Activated naive CD8-positive, alpha-beta T cell treated with anti-CD3 and anti-CD28 coated beads, Interleukin-2, amount 50 U/mL, for 24 hours (primary cell): Measurements from ENCODE around the gene DENND1A.

Experiments
- ATAC-seq: fragments of 150-1000 bp; cut with Tn5 transposase; one replicate; pipeline ENCODE4 v1.10.0; 2021
- DNase-seq: peaks from one replicate; pipeline ENCODE4 v3.0.0; 2021
- H3K27ac Mint-ChIP-seq: one replicate; pipeline ENCODE4 v1.8.0; 2021; ENCODE audit warnings: mild to moderate bottlenecking, mixed read lengths
- H3K27me3 Mint-ChIP-seq: one replicate; pipeline ENCODE4 v1.8.0; 2021; ENCODE audit warnings: mixed read lengths
- H3K36me3 Mint-ChIP-seq: one replicate; pipeline ENCODE4 v1.8.0; 2021; ENCODE audit warnings: low read depth, mixed read lengths
- H3K4me1 Mint-ChIP-seq: one replicate; pipeline ENCODE4 v1.8.0; 2021; ENCODE audit warnings: mixed read lengths
- H3K4me3 Mint-ChIP-seq: one replicate; pipeline ENCODE4 v1.8.0; 2021; ENCODE audit warnings: mild to moderate bottlenecking, moderate library complexity, mixed read lengths
- H3K9me3 Mint-ChIP-seq: one replicate; pipeline ENCODE4 v1.8.0; 2021; ENCODE audit warnings: mixed read lengths

DENND1A gene

GRCh38 chr9:123691765-123692303 lies 238.1 kb downstream of the DENND1A start:
- H3K36me3 Mint-ChIP-seq: peaks cover 3% of the 10 kb centered on the region
- no peak for DNase-seq
- ATAC-seq: no peak
- no peaks in the 10 kb centered on the region for H3K27me3 Mint-ChIP-seq
- H3K4me3 Mint-ChIP-seq: no peak overlapping the region
- H3K9me3 Mint-ChIP-seq: no peaks in the 10 kb centered on the region
- peaks cover 18% of the 10 kb centered on the region for H3K4me1 Mint-ChIP-seq
- no peak overlapping the region for H3K27ac Mint-ChIP-seq

- Mint-ChIP-seq H3K27ac (no peak overlapping the region), H3K4me1 (peaks cover 37% of the 10 kb centered on the region), H3K4me3 (no peak overlapping the region), H3K27me3 (no peaks in the 10 kb centered on the region), H3K9me3 (no peaks in the 10 kb centered on the region), H3K36me3 (peaks cover 3% of the 10 kb centered on the region)
- ATAC-seq (no peak), DNase-seq (no peak)
These were observed 240.1 kb downstream of the DENND1A start for GRCh38 chr9:123689701-123690428.

DNA sequence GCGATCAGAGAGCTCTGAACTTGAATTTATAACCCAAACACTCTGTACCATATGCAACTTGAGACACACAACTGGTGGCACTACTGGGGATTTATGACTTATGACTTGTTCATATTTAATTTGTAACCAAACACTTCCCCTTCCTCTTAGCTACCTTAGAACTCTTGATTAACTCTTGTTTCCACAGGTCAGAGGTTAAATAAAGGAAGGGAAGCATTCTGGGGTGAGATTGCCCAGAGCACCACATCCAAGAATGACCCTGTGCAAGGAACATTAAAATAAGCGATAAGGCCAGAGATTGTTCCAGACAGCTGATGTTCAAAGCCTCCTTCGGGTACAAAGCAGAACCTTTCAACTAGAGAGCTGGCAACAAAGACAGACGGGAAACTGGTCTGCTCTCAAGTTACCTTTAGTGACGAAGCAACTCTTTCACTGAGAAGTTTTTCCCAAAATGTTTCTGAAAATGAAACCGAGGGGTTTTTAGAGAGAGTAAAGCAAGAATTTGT lies 242.6 kb downstream of the DENND1A start:
- Mint-ChIP-seq H3K27ac (peak overlapping the region; percentile 60), H3K9me3 (no peaks in the 10 kb centered on the region), H3K27me3 (no peaks in the 10 kb centered on the region), H3K36me3 (peaks cover 11% of the 10 kb centered on the region), H3K4me3 (no peak overlapping the region), H3K4me1 (peaks cover 55% of the 10 kb centered on the region)
- no peak for DNase-seq
- no peak for ATAC-seq

- DNase-seq: no peak
- H3K4me3 Mint-ChIP-seq: no peak overlapping the region
- no peaks in the 10 kb centered on the region for H3K9me3 Mint-ChIP-seq
- peaks cover 51% of the 10 kb centered on the region for H3K4me1 Mint-ChIP-seq
- no peak overlapping the region for H3K27ac Mint-ChIP-seq
- peaks cover 13% of the 10 kb centered on the region for H3K36me3 Mint-ChIP-seq
- no peak for ATAC-seq
- H3K27me3 Mint-ChIP-seq: no peaks in the 10 kb centered on the region
These were observed 243.1 kb downstream of the DENND1A start for GRCh38 chr9:123686829-123687192.

DNA sequence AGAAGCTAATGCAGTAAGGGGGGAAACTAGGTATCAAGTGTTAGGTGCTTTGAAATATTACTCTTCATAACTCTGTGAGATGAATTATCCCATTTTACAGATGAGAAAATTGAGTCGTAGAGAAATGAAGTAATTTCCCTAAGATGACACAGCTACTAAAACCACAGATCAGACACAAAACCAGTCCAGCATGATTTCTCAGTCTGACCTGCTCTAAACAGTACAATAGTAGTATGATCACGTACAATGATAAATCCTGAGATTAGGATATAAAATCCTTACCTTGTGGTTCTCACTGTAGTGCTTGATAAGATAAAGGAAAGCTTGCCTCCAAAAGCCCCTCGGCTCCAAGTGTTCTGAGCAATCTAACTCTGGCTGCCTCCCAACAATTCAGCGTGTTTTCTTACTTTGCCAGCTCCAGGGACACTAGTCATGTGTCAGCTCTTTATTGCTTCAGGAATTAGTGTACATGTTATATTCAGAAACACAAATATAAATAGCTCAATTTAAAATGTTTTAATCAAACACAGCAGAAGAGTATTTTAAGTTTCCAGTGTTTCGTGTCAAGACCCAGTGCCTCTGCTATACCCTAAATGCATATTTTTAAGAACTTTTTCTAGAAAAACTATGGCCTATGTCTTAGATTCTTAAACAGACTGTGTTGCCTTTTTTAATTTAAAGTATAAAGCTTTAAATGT lies 243.6 kb downstream of the DENND1A start:
- no peak for DNase-seq

GRCh38 chr9:123685489-123686083 lies 244.3 kb downstream of the DENND1A start:
- Mint-ChIP-seq H3K36me3 (peaks cover 15% of the 10 kb centered on the region), H3K4me1 (peaks cover 55% of the 10 kb centered on the region), H3K9me3 (no peaks in the 10 kb centered on the region), H3K27ac (peak overlapping the region; percentile 73), H3K4me3 (no peak overlapping the region), H3K27me3 (no peaks in the 10 kb centered on the region)
- ATAC-seq (no peak), DNase-seq (no peak)

More for the DNA sequence above, 243.6 kb downstream of the DENND1A start:
- H3K27me3 Mint-ChIP-seq: no peaks in the 10 kb centered on the region
- H3K9me3 Mint-ChIP-seq: no peaks in the 10 kb centered on the region
- no peak for ATAC-seq
- peaks cover 17% of the 10 kb centered on the region for H3K36me3 Mint-ChIP-seq
- no peak overlapping the region for H3K4me3 Mint-ChIP-seq
- H3K4me1 Mint-ChIP-seq: peaks cover 51% of the 10 kb centered on the region
- H3K27ac Mint-ChIP-seq: peak overlapping the region; percentile 73

GRCh38 chr9:123684393-123685149 lies 245.4 kb downstream of the DENND1A start:
- DNase-seq (peak; percentile 8), ATAC-seq (peak; percentile 90)
- H3K4me1 Mint-ChIP-seq: peaks cover 64% of the 10 kb centered on the region
- peak overlapping the region; percentile 73 for H3K27ac Mint-ChIP-seq
- peaks cover 17% of the 10 kb centered on the region for H3K36me3 Mint-ChIP-seq
- H3K27me3 Mint-ChIP-seq: no peaks in the 10 kb centered on the region
- peak overlapping the region; percentile 8 for H3K4me3 Mint-ChIP-seq
- no peaks in the 10 kb centered on the region for H3K9me3 Mint-ChIP-seq

DNA sequence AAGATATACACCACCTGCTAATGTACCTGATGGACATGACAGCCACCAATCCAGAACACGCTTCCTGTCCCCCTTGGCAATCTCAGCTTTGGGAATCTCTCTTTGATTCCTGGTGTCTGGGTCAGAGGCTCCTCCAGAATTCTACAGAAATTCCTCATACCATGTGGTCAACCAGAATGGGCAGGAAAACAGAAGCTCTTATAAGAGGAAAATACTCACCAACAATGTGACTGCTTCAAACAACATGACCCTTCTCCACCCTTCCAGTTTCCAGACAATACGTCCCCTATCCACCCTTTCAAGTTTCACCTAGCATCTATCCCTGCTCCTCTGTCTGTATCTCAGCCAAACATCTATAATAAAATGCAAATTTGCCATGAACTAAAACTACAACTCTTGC lies 247.2 kb downstream of the DENND1A start:
- no peaks in the 10 kb centered on the region for H3K9me3 Mint-ChIP-seq
- DNase-seq: no peak
- H3K27ac Mint-ChIP-seq: no peak overlapping the region
- no peak for ATAC-seq
- H3K4me3 Mint-ChIP-seq: no peak overlapping the region
- H3K36me3 Mint-ChIP-seq: peaks cover 17% of the 10 kb centered on the region
- H3K4me1 Mint-ChIP-seq: peaks cover 71% of the 10 kb centered on the region
- H3K27me3 Mint-ChIP-seq: no peaks in the 10 kb centered on the region

GRCh38 chr9:123680352-123680751 lies 249.6 kb downstream of the DENND1A start:
- no peak overlapping the region for H3K4me3 Mint-ChIP-seq
- H3K36me3 Mint-ChIP-seq: peaks cover 24% of the 10 kb centered on the region
- H3K27ac Mint-ChIP-seq: no peak overlapping the region
- H3K9me3 Mint-ChIP-seq: no peaks in the 10 kb centered on the region
- no peaks in the 10 kb centered on the region for H3K27me3 Mint-ChIP-seq
- ATAC-seq: no peak
- peaks cover 48% of the 10 kb centered on the region for H3K4me1 Mint-ChIP-seq
- no peak for DNase-seq

- Mint-ChIP-seq H3K36me3 (peaks cover 31% of the 10 kb centered on the region), H3K9me3 (peaks cover 4% of the 10 kb centered on the region), H3K4me1 (peaks cover 39% of the 10 kb centered on the region), H3K27me3 (no peaks in the 10 kb centered on the region), H3K27ac (peak overlapping the region; percentile 38), H3K4me3 (no peak overlapping the region)
- ATAC-seq: peak; percentile 77
- peak; percentile 29 for DNase-seq
These were observed 250.5 kb downstream of the DENND1A start for GRCh38 chr9:123679330-123679987.

DNA sequence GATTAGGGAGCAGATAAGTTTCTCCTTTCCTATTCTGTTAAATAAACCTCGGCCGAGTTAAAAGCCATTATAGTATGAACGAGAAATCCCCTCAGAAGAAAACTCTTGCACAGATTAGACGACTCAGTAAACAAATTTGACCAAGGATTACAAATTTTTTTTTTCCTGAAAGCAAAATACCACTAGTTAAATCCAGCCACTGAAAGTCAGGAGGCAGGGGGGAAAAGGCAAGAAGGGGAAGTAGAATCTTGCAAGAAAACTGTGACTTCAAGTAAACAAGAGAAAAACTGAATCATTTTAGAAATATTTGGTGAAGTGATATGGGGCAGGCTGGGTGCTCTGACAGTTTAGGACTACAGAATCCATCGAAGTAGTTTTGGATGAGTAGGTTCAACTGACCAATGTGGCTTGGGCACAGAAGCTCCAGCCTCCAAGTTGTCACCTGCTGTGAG lies 251.0 kb downstream of the DENND1A start:
- H3K36me3 Mint-ChIP-seq: peaks cover 36% of the 10 kb centered on the region
- no peaks in the 10 kb centered on the region for H3K27me3 Mint-ChIP-seq
- ATAC-seq (no peak), DNase-seq (no peak)
- H3K4me1 Mint-ChIP-seq: peaks cover 33% of the 10 kb centered on the region
- H3K9me3 Mint-ChIP-seq: peaks cover 9% of the 10 kb centered on the region
- H3K27ac Mint-ChIP-seq: peak overlapping the region; percentile 38
- no peak overlapping the region for H3K4me3 Mint-ChIP-seq

DNA sequence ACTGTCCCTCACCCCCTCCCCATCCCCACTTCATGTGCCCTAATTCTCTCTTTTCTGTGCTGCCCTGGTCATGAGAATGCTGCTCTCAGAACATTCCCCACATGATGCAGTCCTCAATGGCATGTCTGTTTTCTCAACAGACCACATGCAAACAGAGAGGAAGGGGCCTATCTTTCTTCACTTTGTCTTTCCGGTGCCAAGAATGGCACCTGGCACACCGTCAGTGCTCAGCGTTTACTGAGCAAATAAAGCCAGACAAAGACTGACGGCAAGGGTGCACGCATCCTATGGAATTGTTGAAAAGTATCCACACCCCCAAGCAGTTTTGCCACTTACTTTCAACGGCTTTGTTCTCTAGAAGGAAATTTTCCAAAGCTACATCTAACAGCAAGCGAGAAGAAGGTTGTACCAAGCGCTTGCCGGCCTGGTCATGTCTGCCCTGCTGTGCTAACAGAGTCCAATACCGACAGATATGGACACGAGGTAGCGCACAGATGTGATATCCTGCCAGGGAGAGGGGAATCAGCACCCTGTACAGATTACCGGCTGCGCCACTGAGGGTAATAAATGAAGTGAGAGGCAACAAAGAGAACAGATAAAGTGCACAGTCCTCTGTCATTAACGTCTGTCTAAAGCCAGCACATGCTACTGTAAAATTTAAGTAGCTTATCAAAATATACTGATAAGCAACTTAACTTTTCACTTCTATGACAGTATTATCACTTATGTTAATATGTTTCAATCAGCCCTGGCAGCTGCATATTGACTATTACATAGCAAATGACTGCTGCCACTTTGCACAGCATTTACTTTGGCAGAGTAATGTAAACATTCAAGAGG lies 251.7 kb downstream of the DENND1A start:
- ATAC-seq (no peak), DNase-seq (no peak)
- H3K27ac Mint-ChIP-seq: no peak overlapping the region
- peaks cover 28% of the 10 kb centered on the region for H3K4me1 Mint-ChIP-seq
- peaks cover 43% of the 10 kb centered on the region for H3K36me3 Mint-ChIP-seq
- H3K9me3 Mint-ChIP-seq: peaks cover 15% of the 10 kb centered on the region
- no peak overlapping the region for H3K4me3 Mint-ChIP-seq
- H3K27me3 Mint-ChIP-seq: no peaks in the 10 kb centered on the region

- DNase-seq (no peak), ATAC-seq (no peak)
- Mint-ChIP-seq H3K9me3 (peaks cover 19% of the 10 kb centered on the region), H3K4me3 (no peak overlapping the region), H3K27me3 (no peaks in the 10 kb centered on the region), H3K4me1 (peaks cover 25% of the 10 kb centered on the region), H3K27ac (no peak overlapping the region), H3K36me3 (peaks cover 40% of the 10 kb centered on the region)
These were observed 253.1 kb downstream of the DENND1A start for GRCh38 chr9:123676869-123677268.
